Suppressor macrophage treated with lipopolysaccharide for 4 hours (primary cell): Measurements from ENCODE around the gene STK32C.

Experiments used
- DNase-seq: peaks from one replicate; pipeline ENCODE4 v3.0.0-alpha.2; 2020

Gene STK32C

DNA sequence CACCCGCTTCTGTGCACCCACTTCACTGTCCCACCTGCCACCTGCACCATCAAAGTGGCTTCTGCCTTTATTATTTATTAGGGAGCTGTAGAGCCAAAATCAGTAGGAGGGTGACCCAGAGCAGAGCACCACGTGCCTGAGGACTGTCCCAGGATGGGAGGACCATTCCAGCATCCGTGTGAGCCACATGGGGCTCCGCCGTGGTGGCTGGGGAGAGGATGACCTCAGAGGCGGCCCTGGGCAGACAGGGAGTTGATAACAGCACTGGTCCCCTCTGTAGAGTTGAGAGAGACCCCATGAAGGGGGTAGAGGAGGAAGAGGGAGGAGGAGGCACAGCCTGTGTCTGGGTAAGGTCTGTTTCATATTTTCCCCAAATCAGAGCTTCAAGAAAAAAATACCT, 129.7 kb downstream of the STK32C start:
- no peak for DNase-seq

DNA sequence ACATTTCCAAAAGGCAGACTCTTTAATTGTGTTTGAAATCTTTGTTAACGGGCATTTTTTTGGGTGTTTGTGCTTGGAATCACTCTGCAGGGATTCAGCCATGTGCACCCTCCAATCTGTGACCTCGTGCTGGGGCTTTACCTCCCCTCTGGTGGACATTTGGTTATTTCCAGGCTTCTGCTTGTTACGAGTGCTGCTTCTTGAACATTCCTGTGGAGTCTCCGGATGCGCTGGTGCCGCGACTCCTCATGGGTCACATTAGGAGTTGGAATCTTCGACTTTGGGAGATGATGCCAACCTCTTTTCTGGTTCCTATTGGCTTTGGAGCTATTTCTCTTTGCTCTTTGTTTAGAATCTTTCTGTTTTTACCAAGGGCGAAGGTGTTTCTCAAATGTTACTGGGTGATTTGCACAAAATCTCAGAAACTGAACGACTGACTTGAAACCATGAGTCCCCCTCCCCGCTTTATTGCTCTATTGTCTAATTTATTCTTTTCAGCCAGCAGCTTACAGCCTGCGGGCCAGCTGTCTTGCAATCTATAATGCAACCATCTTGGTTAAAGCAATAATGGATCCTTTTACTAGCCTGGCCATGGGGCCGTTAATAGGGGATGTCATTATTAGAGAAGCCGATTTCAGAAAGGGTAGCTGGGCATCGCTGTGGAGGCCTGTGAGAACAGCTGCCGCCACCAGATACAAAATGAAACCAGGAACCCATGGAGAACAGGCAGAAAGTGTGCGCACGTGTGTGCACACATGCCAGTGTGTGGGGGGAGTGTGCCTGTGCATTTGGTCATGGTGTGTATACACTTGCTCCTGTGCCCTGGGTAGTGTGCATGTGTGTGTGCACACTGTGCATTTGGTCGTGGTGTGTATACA, 130.9 kb downstream of the STK32C start:
- no peak for DNase-seq

DNA sequence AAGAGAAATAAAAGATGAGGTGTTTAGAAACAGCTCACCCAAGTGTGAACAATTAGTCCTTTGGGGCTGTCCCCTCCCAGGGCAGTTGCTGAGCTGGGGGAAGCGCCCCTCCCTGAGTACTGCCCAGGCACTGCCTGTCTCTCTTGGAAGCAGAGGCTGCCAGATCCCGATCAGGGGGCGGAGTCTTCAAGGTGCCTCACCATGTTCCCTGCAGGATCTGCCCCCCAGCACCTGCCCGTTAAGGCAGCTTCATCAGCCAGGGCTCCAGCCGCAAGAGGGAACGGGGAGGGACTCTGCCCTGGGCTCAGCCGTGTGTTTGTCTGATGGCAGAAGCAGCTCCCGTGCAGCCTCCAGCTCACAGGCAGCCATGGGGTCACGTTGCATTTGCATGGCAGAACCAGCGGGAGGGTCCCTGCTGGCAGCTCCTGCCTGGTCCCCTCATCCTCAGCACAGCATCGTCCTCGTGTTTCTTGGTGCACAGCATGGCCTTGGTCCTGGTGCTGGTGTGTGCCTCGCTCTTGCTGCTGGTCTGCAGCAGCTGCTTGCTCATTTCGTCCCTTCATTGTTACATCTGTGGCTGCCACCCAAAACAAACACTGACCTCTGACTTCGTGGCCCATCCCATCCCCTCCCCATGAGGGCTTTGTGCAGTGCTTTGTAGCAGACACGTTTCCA, 131.7 kb downstream of the STK32C start:
- DNase-seq = no peak

DNA sequence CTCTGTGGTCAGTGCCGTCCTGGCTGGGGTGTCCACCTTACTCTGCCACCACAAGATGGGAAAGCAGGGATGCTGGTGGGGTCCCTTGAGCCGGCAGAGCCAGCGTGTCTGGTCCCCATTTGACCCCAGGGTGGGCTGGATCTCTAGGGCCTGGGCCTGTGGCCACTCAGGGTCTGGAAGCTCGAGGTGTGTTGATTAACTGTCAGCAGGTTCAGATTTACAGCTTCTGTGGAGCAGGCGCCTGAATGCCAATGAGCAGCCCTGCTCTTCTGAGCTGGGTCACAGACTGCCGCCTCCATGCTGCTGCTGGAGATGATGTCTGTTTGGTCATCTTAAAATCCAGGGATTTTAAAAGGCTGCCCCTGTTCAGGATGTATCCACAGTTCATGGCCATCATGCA, 132.3 kb downstream of the STK32C start:
- DNase-seq = no peak

DNA sequence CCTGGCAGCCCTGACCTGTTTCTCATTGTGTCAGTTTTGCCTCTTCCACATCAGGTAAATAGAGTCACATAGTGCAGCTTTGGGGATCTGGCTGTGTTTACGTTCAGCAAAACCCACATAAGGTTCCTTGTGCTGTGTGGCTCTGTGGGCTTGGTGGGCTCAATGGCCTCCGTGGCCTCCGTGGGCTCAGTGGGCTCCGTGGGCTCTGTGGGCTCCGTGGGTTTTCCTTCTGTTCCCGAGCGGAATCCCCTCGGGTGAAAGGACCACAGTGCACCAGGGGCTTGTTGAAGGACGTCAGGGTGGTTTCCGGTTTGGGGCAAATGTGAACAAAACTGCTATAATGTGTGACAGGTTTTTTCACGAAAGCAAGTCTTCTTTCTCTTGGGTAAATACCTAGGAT, 133.5 kb downstream of the STK32C start:
- DNase-seq = no peak

DNA sequence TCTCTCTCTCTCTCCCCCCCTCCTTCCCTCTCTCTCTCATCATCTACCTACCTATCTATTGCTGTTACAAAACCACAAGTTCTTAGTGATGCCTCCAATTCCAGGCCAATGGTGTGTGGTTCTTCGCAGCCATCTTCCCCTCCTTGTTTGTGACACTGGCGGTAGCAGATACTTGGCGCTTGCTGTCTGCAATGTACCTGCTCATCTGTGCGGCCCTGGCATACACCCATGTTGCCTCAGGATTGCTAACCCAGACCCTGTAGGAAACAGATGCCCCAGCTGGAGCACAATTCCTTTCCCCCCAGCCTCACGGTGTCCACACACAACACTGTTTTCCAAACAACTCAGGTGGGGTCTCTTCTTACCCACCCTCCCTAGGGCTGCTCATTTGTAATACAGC, 134.6 kb downstream of the STK32C start:
- no peak for DNase-seq

DNA sequence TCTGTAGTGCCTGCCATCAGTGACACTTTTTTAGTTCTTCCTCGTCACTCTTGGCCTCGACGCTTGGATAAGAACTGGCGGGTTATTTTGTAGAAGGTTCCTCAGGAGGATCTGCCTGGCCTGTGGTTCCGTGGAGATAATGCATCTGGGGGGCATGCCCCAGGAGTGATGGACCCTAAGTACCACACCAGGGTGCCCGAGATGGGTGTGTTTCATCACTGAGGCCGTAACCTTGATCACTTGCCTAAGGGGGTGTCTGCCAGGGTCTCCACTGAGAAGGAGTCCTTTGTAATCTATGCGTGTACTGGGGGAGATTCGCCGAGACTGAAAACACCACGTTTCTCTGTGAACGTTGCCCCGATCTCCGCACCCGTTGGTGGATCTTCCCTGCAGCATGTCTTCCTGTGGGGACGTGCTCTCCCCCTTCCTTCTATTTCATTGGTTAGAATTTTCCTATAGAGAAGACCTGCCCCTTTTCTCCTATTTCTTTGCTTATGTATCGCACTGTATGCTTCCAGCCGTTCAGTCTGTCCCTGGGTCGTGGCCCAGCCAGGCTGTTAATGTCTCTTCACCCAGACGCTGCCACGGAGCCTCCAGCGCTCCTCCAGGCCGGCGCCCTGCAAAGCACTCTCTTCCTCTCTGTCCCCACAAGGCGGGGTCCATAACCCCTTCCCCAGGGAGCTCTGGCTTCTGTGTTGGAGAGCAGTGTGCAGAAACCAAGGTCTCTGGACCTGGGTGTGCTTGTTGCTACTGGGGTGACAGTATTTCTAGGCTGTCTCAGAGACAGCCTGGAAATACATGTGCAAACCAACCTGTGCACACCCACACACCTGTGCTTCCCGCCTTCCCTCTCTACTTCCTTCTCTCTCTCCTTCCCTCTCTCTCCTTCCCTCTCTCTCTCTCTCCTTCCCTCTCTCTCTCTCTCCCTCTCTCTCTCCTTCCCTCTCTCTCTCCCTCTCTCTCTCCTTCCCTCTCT, 135.4 kb downstream of the STK32C start:
- no peak for DNase-seq

DNA sequence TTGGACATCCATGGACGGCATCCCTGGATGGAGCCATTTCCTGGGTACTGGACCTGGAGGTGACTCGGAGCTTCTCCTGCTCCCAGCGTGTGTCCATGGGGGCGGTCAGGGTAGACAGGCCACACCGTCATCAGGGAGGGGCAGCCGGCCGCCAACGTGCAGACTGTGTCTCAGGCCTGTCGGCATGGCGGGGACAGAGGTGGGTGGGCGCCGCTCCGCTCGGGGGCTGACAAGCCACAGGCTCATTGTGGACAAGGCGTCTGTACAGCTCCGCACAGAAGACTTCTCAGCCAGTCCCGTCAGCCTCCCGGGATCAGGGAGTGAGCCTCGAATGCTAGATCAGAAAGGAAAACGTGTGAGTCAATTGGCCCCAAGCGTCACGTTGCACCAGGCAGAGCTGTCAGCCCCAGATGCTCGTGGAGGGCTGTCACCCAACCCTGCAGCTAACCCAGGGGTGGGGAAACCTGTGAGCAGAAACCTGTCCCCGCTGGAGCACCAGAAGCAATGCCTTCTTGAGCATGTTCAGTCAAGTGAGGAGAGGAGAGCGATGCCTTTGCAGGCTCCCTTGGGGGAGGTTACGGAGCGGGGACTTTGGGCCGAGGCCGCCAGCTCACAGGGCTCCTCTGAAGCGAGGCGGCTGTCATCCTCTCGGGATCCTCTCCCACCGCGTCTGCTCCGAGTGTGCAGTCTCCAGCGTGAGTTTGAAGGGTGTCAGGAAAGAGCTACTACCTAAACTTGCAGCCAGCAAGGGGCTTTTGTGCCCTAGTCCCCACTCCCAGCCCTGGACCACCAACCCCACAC, 137.0 kb downstream of the STK32C start:
- DNase-seq = no peak

DNA sequence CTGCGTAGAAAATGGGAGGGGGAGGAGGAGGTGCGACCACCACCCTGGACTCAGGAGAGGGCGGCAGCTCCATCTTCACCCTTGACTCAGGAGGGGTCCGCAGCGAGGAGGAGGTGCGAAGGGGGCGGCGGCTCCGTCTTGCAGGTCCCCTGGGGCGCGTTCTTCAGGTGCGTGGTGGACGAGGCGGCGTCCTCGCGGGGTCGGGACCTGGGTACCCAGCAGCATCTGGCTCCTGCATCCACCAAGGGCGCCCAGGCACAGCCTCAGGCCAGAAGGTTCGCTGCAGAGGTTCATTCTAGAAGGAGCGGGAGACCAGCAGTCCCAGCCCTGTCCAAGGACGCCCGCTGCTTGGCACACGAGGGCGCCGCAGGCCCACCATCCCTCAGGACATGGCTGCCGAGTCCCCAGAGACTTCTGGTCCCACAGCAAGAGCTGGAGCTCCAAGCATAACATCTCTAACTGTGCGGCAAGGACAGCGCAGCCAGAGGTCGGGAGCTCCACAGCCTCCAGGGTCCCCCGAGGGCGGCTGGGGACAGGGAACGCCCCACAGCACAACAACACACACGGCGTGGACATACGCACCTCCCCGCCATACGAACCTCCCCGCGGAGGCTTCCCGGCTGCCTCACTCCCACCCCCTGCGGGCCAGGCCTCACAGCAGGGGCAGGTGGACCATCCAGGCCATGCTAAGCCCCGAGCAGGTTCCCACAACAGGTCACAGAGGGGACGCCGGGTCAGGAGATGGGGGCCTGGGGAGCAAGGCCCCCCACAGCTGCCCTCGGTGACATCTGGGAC, 137.8 kb downstream of the STK32C start:
- DNase-seq = no peak

DNA sequence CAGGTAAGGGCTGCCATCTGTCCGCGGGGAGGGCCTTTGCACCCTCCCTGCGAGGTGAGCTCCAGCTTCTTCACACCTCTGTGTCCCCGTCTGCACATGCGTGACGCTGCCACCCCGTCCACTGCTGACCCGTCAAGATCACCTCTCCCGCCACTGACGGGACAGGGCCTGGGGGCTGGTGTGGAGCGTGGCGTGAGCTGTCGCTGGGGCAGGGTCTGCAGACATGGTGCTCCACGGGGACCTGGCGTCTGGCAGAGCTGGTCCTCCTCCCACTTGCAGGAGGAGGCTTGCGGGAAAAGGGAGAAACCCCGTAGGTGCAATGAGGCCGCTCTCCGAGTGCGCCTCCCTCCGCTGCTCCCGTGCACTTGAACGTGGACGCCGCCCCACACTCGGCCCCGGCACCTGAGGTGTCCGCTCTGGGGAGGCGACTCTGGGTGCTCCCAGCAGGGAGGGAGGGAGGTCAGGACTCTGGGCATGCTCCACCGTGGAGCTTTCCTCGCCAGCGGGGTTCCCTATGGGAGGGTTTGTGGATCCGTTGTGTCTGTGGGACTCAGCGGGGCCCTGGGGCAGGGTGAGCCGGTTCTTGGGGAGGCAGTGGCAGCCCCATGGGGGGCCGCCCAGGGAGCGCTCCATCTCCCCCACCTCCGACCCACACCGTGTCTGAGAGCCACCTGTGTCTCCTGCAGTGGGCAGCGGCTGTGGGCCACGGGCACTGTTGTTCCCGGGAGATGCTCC, 138.6 kb downstream of the STK32C start:
- no peak for DNase-seq

DNA sequence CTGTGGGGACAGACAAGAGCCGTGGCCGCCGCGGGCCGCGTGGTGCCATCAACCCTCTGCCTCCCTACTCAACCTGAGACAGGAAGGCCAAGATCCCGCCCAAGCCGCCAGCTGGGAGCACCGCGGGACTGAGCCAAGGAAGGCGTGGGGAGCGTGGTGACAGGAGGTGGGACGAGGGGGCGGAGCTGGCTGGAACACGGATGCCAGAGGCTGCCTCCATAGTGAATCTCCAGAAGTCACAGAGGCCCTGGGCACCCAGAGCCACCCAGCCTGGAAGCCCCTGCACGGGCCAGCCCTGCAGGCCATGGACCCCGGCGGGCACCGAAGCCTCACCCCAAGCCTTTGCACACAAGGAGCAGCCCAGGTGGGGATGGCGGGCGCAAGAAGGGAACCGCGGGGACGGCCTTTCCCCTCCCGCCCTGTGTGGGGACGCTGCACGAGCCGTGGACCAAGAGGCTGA, 139.1 kb downstream of the STK32C start:
- DNase-seq = no peak

DNA sequence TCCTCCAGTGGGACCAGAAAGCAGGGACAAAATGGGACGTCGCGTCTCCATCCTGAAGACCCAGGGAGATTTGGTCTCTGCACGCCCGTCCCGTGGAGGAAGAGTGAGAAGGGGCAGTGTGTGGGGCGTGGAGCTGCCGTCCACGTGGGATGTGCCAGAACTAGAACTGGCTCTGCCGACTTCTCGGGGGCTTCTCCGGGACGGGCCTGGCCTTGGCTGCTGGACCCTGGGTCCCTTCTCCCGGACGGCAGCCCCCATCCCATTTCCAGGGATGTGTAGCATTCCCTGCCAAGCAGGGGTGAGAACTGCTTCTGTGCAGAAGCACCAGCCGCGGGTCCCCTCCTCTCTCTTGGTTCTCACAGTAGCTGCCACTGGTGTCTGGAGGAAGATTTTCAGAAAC, 139.8 kb downstream of the STK32C start:
- DNase-seq = no peak

DNA sequence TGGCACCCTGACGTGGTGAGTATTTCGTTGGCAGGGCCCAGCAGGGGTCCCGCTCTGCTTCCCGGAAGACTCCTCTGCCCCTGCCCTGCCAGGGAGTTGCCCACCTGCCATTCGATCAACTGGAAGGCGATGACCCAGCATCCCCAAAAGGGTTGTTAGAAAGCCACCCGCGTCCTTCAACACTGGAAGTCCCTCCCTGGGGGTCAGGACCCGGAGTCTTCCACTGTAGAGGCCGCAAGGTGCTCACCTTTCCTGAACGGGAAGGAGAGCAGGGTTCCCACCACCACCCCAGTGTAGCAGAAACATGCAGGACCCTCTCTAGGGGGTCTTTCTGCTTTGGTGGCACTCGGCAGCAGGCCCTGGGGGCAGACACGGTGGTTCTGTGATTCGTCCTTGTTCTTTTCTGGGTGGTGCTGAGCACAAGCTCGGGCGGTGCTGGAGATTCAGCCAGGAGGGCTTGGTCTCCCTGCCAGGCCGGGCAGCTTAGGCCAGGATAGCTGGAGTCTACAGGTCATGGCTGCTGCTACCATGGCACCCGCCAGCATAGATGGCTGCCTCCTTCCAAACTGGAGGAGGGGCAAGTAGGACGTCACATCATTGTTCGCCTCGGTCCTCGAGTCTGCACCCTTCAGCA, 140.6 kb downstream of the STK32C start:
- DNase-seq = no peak

DNA sequence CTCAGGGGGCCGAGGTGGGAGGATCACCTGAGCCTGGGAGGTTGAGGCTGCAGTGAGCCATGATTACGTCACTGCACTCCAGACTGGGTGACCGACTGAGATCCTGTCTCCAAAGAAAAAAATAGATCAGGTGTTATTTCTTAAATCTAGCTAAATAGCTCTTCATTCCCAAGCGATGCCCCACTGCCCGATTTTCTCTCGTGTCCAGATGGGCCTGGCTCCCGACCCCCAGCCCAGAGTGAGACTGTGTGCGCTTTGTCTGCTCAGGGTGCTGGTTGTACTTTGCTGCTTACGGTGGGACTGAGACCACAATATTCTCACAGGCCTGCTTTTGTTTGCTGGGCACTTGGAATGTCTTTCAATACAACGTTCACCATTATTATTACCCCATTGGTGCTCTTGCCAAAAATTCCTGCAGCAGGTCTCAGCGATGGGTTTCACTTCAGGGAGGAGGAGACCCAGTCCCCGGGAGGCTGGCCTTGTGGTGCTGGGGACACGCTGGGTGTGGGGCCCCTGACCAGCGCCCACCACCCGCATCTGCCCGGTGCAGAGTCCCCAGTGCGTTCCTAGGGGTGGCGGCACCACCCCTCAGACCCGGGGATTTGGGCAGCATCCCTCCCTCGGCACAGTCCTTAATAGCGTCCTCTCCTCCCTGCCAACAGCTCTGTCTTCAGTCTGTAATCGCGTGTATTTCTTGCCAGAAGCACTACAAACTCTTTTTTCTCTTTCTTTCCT, 141.4 kb downstream of the STK32C start:
- no peak for DNase-seq

DNA sequence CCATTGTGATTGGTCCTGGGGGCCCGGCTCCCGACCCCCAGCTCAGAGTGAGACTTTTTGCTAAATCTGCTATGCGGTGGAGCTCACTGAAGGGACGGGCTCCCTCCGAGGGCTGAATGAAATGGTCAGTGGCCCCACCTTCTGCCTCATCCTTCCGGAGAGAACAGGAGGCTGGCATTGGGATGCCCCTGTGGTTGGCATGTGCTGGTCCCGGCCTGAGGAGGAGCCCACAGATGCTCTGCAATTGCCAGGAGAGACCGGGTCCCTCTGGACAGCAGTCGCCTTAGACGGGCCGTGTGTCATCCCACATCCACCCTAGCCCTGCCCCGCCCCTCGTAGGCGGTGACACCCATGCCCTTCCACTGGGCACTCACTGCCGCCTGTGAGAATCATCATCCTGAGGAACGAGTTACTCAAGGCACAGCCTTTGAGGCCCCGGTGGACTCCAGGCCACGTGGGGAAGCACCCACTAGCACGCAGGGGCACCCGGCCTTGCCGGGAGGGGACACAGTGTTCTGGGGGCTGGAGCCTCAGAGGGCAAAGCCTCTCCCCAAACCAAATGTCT, 142.3 kb downstream of the STK32C start:
- DNase-seq = no peak

DNA sequence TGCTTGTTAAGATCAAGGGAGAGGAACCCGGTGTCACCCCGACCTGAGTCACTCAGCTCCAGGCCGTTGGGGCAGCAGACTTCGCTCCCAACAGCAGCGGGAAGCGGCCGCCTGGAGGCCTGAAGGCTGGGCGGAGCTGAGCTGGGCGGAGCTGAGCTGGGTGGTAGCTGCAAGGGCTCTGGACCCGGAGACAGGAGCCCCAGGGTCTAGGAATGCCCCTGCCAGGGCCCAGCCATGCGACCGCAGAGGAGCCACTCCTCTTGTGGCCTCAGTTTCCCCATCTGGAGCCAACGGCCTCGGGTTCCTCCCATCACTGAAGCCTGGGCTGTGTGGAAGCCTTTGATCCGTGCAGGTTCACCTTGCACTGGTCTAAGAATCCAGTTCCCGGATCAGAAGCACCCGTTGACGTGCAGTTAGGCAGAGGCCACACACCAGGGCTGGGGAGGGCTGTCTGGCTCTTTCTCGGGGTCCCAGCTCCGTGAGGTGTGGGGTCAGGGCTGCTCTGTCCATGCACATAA, 142.9 kb downstream of the STK32C start:
- DNase-seq = no peak

DNA sequence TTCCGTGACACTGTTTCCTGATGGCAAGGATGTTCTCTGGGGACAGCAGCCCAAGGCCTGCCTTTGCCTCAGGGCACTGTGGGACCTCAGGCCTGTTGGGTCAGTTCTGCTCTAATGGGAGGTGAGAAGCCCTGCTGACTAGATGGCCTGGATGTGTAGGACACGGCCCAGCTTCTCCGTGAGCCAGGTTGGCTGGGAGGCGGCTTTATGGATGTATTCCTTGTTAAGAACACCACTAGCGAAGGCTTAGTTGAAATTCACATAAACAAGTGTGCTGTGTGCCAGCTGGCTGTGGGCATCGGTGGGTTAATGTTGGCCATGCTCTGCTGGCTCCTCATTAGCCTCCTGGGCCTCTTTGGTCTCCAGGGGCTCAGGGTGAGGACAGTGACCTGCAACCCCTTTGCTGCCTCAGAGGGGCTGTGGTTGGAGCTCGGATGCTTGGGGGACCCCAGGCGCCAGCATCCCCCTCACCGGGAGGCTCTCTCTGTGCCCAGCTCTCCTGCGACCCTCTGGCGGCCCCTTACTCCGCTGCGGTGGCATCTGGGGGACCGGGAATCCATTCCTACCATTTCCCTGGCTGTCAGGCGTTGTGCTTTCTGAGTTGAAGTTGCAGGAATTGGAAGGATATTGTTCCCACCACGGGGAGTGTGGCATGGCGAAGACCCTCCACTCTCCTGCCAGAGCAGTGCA, 143.8 kb downstream of the STK32C start:
- no peak for DNase-seq

DNA sequence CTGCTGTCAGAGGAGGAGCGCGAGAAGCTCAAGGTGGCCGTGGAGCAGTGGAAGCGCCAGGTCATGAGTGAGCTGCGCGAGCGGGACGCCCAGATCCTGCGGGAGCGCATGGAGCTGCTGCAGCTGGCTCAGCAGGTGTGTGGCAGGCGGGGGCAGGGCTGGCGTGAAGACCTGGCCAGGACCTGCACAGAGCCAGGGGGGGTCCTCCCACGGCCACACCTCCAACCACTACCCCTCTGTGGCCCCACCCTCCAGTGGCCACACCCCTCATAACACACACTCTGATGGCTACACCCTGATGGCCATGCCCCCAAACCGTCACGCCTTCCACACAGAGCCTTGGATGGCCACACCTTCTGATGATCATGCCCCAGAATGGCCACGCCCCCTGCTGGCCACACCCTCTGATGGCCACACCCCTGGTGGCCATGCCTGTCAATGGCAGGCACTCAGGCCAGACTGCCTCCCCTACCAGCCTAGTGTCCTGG, 144.4 kb downstream of the STK32C start:
- peak; percentile 11 for DNase-seq
